BLaER1 treated with 17β-estradiol and CSF1 and Interleukin-3, amounts not matched to agents 10 nM and 100 nM (cell line): Measurements from ENCODE around the gene TGFB2.

Experiments
- H3K27ac ChIP-seq, 11 experiments: shearing (Covaris generic); formaldehyde crosslinking; 2 replicates each; pipeline ENCODE4 v1.8.1; 2022
- H3K27me3 ChIP-seq, 11 experiments: shearing (Covaris generic); formaldehyde crosslinking; 2 replicates each; pipeline ENCODE4 v1.8.1; 2022
- H3K36me3 ChIP-seq, 11 experiments: shearing (Covaris generic); formaldehyde crosslinking; 2 replicates each; pipeline ENCODE4 v1.8.1; 2022
- H3K4me1 ChIP-seq, 10 experiments: shearing (Covaris generic); formaldehyde crosslinking; 2 replicates each; pipeline ENCODE4 v1.8.1; 2022
- H3K4me2 ChIP-seq, 11 experiments: shearing (Covaris generic); formaldehyde crosslinking; 2 replicates each; pipeline ENCODE4 v1.8.1; 2022
- H3K4me3 ChIP-seq, 10 experiments: shearing (Covaris generic); formaldehyde crosslinking; 2 replicates each; pipeline ENCODE4 v1.8.1; 2022
- H3K9ac ChIP-seq, 11 experiments: shearing (Covaris generic); formaldehyde crosslinking; 2 replicates each; pipeline ENCODE4 v1.8.1; 2022
- H3K9me3 ChIP-seq, 11 experiments: shearing (Covaris generic); formaldehyde crosslinking; replicated peaks in 1 of 11; 2 replicates each; pipeline ENCODE4 v1.8.1; 2022
- H4K20me1 ChIP-seq, 11 experiments: shearing (Covaris generic); formaldehyde crosslinking; 2 replicates each; pipeline ENCODE4 v1.8.1; 2022
- Cebpa-rat ChIP-seq, 11 experiments: shearing (Covaris generic); IDR thresholded peaks; 2 replicates each; pipeline ENCODE4 v1.8.1; 2022

The TGFB2 gene

GRCh38 chr1:218481116-218481775 is 136.1 kb downstream of the TGFB2 start:
- Histone ChIP-seq H3K27me3 (no peaks in the 10 kb centered on the region), H3K9ac (no peak overlapping the region), H3K4me3 (no peak overlapping the region), H3K27ac (no peak overlapping the region), H3K4me1 (peaks cover 0 to 5% (median 0%) of the 10 kb centered on the region in 10 experiments; a peak in 1 of 20 replicates), H3K36me3 (no peaks in the 10 kb centered on the region), H3K4me2 (no peak overlapping the region), H4K20me1 (no peaks in the 10 kb centered on the region), H3K9me3 (no peaks in the 10 kb centered on the region)
- no peak for TF ChIP-seq Cebpa-rat (IDR thresholded peaks at IDR 0.05)

GRCh38 chr1:218482683-218483082 is 137.5 kb downstream of the TGFB2 start:
- peaks cover 0 to 5% (median 0%) of the 10 kb centered on the region in 10 experiments; a peak in 1 of 20 replicates for H3K4me1 ChIP-seq

GRCh38 chr1:218485241-218485928 is 140.2 kb downstream of the TGFB2 start:
- no peaks in the 10 kb centered on the region for H3K27me3 ChIP-seq
- H3K9me3 ChIP-seq = no peaks in the 10 kb centered on the region
- no peak overlapping the region for H3K4me3 ChIP-seq
- no peak overlapping the region for H3K27ac ChIP-seq
- H3K9ac ChIP-seq = no peak overlapping the region
- H3K36me3 ChIP-seq = no peaks in the 10 kb centered on the region
- H3K4me2 ChIP-seq = no peak overlapping the region
- no peak for TF ChIP-seq Cebpa-rat (IDR thresholded peaks at IDR 0.05)
- H4K20me1 ChIP-seq = no peaks in the 10 kb centered on the region
- H3K4me1 ChIP-seq = peaks cover 0 to 5% (median 0%) of the 10 kb centered on the region in 10 experiments; a peak in 1 of 20 replicates

More at GRCh38 chr1:218482683-218483082, 137.5 kb downstream of the TGFB2 start:
- Histone ChIP-seq H3K9me3 (no peaks in the 10 kb centered on the region), H3K36me3 (no peaks in the 10 kb centered on the region), H3K4me3 (no peak overlapping the region), H3K4me2 (no peak overlapping the region), H3K9ac (no peak overlapping the region), H3K27ac (no peak overlapping the region), H3K27me3 (no peaks in the 10 kb centered on the region), H4K20me1 (no peaks in the 10 kb centered on the region)
- no peak for TF ChIP-seq Cebpa-rat (IDR thresholded peaks at IDR 0.05)

- TF ChIP-seq Cebpa-rat (IDR thresholded peaks at IDR 0.05) = no peak
- no peak overlapping the region for H3K4me3 ChIP-seq
- H4K20me1 ChIP-seq = no peaks in the 10 kb centered on the region
- H3K9ac ChIP-seq = no peak overlapping the region
- no peaks in the 10 kb centered on the region for H3K36me3 ChIP-seq
- H3K4me2 ChIP-seq = no peak overlapping the region
- no peaks in the 10 kb centered on the region for H3K27me3 ChIP-seq
- no peak overlapping the region for H3K27ac ChIP-seq
- H3K9me3 ChIP-seq = no peaks in the 10 kb centered on the region
- H3K4me1 ChIP-seq = peaks cover 0 to 5% (median 0%) of the 10 kb centered on the region in 10 experiments; a peak in 1 of 20 replicates
Observed at GRCh38 chr1:218488531-218488930, 143.4 kb downstream of the TGFB2 start.

- no peak for TF ChIP-seq Cebpa-rat (IDR thresholded peaks at IDR 0.05)
- Histone ChIP-seq H3K4me1 (peaks cover 0 to 5% (median 0%) of the 10 kb centered on the region in 10 experiments; a peak in 1 of 20 replicates), H4K20me1 (no peaks in the 10 kb centered on the region), H3K36me3 (no peaks in the 10 kb centered on the region), H3K4me3 (no peak overlapping the region), H3K27me3 (no peaks in the 10 kb centered on the region), H3K9ac (no peak overlapping the region), H3K27ac (no peak overlapping the region), H3K4me2 (no peak overlapping the region), H3K9me3 (no peaks in the 10 kb centered on the region)
Observed at GRCh38 chr1:218488986-218489385, 143.8 kb downstream of the TGFB2 start.

- Histone ChIP-seq H3K36me3 (no peaks in the 10 kb centered on the region), H3K9me3 (no peaks in the 10 kb centered on the region), H3K4me2 (no peak overlapping the region), H3K4me3 (no peak overlapping the region), H4K20me1 (no peaks in the 10 kb centered on the region), H3K9ac (no peak overlapping the region), H3K27me3 (no peaks in the 10 kb centered on the region), H3K4me1 (peaks cover 0 to 5% (median 0%) of the 10 kb centered on the region in 10 experiments; a peak in 1 of 20 replicates), H3K27ac (no peak overlapping the region)
- TF ChIP-seq Cebpa-rat (IDR thresholded peaks at IDR 0.05) = no peak
Observed at GRCh38 chr1:218490406-218490922, 145.3 kb downstream of the TGFB2 start.

GRCh38 chr1:218492874-218493273 is 147.7 kb downstream of the TGFB2 start:
- Histone ChIP-seq H3K27ac (no peak overlapping the region), H3K9me3 (no peaks in the 10 kb centered on the region), H4K20me1 (no peaks in the 10 kb centered on the region), H3K4me2 (no peak overlapping the region), H3K27me3 (no peaks in the 10 kb centered on the region), H3K9ac (no peak overlapping the region), H3K4me3 (no peak overlapping the region), H3K36me3 (no peaks in the 10 kb centered on the region), H3K4me1 (no peaks in the 10 kb centered on the region)
- no peak for TF ChIP-seq Cebpa-rat (IDR thresholded peaks at IDR 0.05)

- no peaks in the 10 kb centered on the region for H4K20me1 ChIP-seq
- H3K4me2 ChIP-seq = no peak overlapping the region
- no peak overlapping the region for H3K9ac ChIP-seq
- H3K9me3 ChIP-seq = no peaks in the 10 kb centered on the region
- H3K27ac ChIP-seq = no peak overlapping the region
- H3K36me3 ChIP-seq = no peaks in the 10 kb centered on the region
- no peak overlapping the region for H3K4me3 ChIP-seq
- peaks cover 0 to 8% (median 0%) of the 10 kb centered on the region in 10 experiments; a peak in 6 of 20 replicates for H3K4me1 ChIP-seq
- no peak for TF ChIP-seq Cebpa-rat (IDR thresholded peaks at IDR 0.05)
- H3K27me3 ChIP-seq = no peaks in the 10 kb centered on the region
Observed at GRCh38 chr1:218493986-218494385, 148.8 kb downstream of the TGFB2 start.
